SU-DHL-6 (cell line): ENCODE measurements around the gene IL1RL2.

Experiments used
- CTCF ChIP-seq: fragments of 200-600 bp; sonication (generic); IDR thresholded peaks from one replicate; pipeline ENCODE4 v1.5.1; 2017; ENCODE audit warnings: antibody characterized with exemption, mild to moderate bottlenecking, low read length, moderate library complexity; ENCODE audit not compliant: insufficient read depth, poor library complexity, severe bottlenecking
- EZH2phosphoT487 ChIP-seq: fragments of 200-600 bp; sonication (generic), shearing (Covaris generic); conservative IDR thresholded peaks from 2 replicates; pipeline ENCODE4 v1.6.1; 2018; ENCODE audit warnings: mild to moderate bottlenecking, antibody characterized with exemption, low read length, moderate library complexity, mixed read lengths

GRCh38 chr2:102145934-102146333 is 40.9 kb upstream of the IL1RL2 start:
- TF ChIP-seq CTCF (no peak), EZH2phosphoT487 (no peak)
